GM12878 (cell line): ENCODE data around the gene EHBP1.

Experiments used
- BCL3 ChIP-seq: IDR thresholded peaks from 2 replicates; pipeline ENCODE4 v1.6.1; 2011; ENCODE audit warnings: borderline replicate concordance, low read depth, mild to moderate bottlenecking, moderate library complexity, low read length; ENCODE audit not compliant: insufficient read depth, poor library complexity, severe bottlenecking
- CHD2 ChIP-seq: IDR thresholded peaks from 2 replicates; pipeline ENCODE4 v1.6.1; 2011; ENCODE audit warnings: low read depth, low read length, improper control_type of control experiment, borderline replicate concordance
- EP300 ChIP-seq, 2 experiments: fragments of 150-350 bp in 1 of 2; IDR thresholded peaks; 2 replicates each; pipeline ENCODE4 v1.6.1; 2011 to 2012; ENCODE audit warnings: low read depth in 2 of 2, low read length in 2 of 2, borderline replicate concordance in 1 of 2, improper control_type of control experiment in 1 of 2, inconsistent platforms in 1 of 2; ENCODE audit not compliant: control insufficient read depth in 1 of 2
- EZH2 ChIP-seq: IDR thresholded peaks from 2 replicates; pipeline ENCODE4 v1.6.1; 2012; ENCODE audit warnings: low read depth, mild to moderate bottlenecking, control low read depth, inconsistent platforms, low read length, borderline replicate concordance; ENCODE audit not compliant: control insufficient read depth
- KDM1A ChIP-seq: fragments of 200-600 bp; sonication (generic); IDR thresholded peaks from 2 replicates; pipeline ENCODE4 v1.6.1; 2016; ENCODE audit warnings: borderline replicate concordance
- POLR2AphosphoS2 ChIP-seq: IDR thresholded peaks from 2 replicates; pipeline ENCODE4 v1.6.1; 2011; ENCODE audit warnings: low read depth, mild to moderate bottlenecking, low read length, improper control_type of control experiment, moderate library complexity
- SUZ12 ChIP-seq: fragments of 200-600 bp; sonication (generic); IDR thresholded peaks from one replicate; pipeline ENCODE4 v1.6.1; 2018; ENCODE audit warnings: antibody characterized with exemption, mild to moderate bottlenecking; ENCODE audit not compliant: unreplicated experiment
- ZSCAN29 ChIP-seq: fragments of 450-650 bp; IDR thresholded peaks from 2 replicates; pipeline ENCODE4 v1.6.1; 2017; ENCODE audit warnings: mild to moderate bottlenecking, moderate library complexity
- ZZZ3 ChIP-seq: IDR thresholded peaks from 2 replicates; pipeline ENCODE4 v1.6.1; 2011; ENCODE audit warnings: low read depth; ENCODE audit not compliant: control insufficient read depth, insufficient read length

GRCh38 chr2:62941413-62941812, 235.9 kb downstream of the EHBP1 start:
- TF ChIP-seq BCL3 (no peak), POLR2AphosphoS2 (no peak), ZSCAN29 (no peak), EZH2 (no peak), EP300 (IDR thresholded peaks at IDR 0.05; ENCODE audit: borderline replicate concordance in 1 of 2, control insufficient read depth in 1 of 2, low read depth in 2 of 2, low read length in 2 of 2) (no peak), SUZ12 (no peak), ZZZ3 (no peak), KDM1A (no peak), CHD2 (no peak)
